ENCODE results near the gene PSMA3. TPM values are rescaled to one million over a fixed set of nuclear protein-coding genes. Genes with fewer than 3 reads are reported as not detected.

Gene PSMA3

DNA sequence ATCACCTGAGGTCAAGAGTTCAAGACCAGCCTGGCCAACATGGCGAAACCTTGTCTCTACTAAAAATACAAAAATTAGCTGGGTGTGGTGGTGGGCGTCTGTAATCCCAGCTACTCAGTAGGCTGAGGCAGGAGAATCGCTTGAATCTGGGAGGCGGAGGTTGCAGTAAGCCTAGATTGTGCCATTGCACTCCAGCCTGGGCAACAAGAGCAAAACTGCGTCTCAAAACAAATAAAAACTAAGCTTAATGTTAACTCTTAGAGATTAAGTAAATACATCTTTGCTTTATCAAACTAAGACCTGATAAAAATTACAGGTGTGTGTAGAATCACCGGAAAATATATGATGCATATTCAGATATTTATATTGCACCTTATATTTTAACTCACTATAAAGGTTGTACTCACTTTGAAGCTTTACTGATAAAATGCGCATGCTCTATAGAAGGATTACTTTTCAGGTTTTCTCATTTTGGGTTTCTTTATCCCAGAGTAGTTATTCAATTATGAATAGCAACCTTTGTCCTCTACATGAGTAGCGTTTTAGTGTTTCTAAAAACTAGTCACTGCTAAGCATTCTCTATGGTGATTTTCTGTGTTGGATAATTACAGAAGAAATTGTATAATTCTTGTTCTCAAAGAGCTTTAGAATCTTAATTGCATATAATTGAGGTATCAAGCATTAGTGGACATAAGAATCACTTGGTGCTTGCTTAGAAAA, 63.1 kb downstream of the PSMA3 start:
- Histone ChIP-seq H3K4me1 (ENCODE audit: control insufficient read depth, insufficient read depth, low read length) (no peaks in the 10 kb centered on the region), H3K27me3 (ENCODE audit: control insufficient read depth, insufficient read depth, low read length) (no peaks in the 10 kb centered on the region), H3K9me3 (replicated peaks; ENCODE audit: low read length) (no peaks in the 10 kb centered on the region), H3K4me3 (ENCODE audit: low read length) (no peak overlapping the region), H3K36me3 (ENCODE audit: insufficient read depth, low read length) (peaks cover 22% of the 10 kb centered on the region), H3K9ac (ENCODE audit: low read depth, low read length) (no peak overlapping the region), H3K4me2 (ENCODE audit: low read length) (no peak overlapping the region)

DNA sequence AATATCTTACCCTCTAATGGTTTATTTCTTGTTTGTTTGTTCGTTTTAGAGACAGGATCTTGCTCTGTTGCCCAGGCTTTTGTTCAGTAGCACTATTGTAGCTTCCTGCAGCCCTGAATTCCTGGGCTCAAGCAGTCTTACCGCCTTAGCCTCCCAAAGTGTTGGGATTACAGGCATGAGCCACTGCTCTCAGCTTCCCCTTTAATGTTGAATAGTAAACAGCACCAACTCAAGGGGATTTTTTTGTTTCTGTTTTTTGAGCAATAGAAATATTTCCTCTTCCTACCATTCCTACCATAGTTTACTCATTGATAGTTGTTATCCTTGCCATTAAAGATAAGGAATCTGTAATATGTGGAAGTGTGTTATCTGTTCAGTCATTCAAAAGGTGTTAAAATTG, 64.4 kb downstream of the PSMA3 start:
- H3K4me2 ChIP-seq (ENCODE audit: low read length): no peak overlapping the region
- no peaks in the 10 kb centered on the region for H3K4me1 ChIP-seq (ENCODE audit: control insufficient read depth, insufficient read depth, low read length)
- H3K9me3 ChIP-seq (replicated peaks; ENCODE audit: low read length): no peaks in the 10 kb centered on the region
- H3K9ac ChIP-seq (ENCODE audit: low read depth, low read length): no peak overlapping the region
- H3K4me3 ChIP-seq (ENCODE audit: low read length): no peak overlapping the region
- H3K36me3 ChIP-seq (ENCODE audit: insufficient read depth, low read length): peaks cover 18% of the 10 kb centered on the region
- no peaks in the 10 kb centered on the region for H3K27me3 ChIP-seq (ENCODE audit: control insufficient read depth, insufficient read depth, low read length)

DNA sequence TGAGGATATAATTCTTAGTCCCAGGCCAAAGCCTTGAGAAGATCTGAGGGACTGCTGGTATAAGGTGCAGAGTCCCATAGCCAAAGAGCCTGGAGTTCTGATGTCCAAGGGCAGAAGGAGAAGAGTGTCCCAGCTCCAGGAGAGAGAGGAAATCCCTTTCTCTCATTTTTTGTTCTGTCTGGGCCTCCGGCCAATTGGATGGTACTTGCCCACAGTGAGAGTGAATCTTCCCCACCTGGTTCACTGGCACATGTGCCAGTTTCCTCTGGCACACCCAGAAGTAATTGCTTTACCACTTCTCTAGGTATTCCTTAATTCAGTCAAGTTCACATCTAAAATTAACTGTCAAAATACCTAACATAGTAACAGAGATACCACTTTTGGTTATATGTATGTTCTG, 69.1 kb downstream of the PSMA3 start:
- H3K9me3 ChIP-seq (replicated peaks; ENCODE audit: low read length): no peaks in the 10 kb centered on the region
- H3K36me3 ChIP-seq (ENCODE audit: insufficient read depth, low read length): peaks cover 5% of the 10 kb centered on the region
- no peak overlapping the region for H3K4me2 ChIP-seq (ENCODE audit: low read length)
- H3K4me1 ChIP-seq (ENCODE audit: control insufficient read depth, insufficient read depth, low read length): no peaks in the 10 kb centered on the region
- no peak overlapping the region for H3K4me3 ChIP-seq (ENCODE audit: low read length)
- no peaks in the 10 kb centered on the region for H3K27me3 ChIP-seq (ENCODE audit: control insufficient read depth, insufficient read depth, low read length)
- H3K9ac ChIP-seq (ENCODE audit: low read depth, low read length): no peak overlapping the region

DNA sequence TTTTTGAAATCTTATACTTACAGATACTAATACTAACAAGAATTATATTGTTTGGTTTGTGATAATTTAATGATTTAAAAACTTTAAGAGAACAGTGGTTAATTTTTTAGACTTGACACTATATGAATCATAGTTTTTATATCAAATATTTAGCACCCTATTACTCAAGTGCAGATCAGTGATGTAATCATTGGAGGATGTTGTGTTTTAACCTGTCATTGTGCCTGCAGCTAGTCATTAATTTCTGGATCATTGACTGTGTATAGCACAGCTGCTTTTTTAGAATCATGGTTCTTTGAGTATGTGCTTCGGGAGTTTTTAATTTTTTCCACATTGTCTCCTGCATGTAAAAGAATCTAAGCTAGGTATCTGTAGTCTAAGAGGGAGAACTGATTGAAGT, 71.0 kb downstream of the PSMA3 start:
- Histone ChIP-seq H3K4me2 (ENCODE audit: low read length) (no peak overlapping the region), H3K36me3 (ENCODE audit: insufficient read depth, low read length) (peaks cover 7% of the 10 kb centered on the region), H3K9ac (ENCODE audit: low read depth, low read length) (no peak overlapping the region), H3K4me3 (ENCODE audit: low read length) (no peak overlapping the region), H3K27me3 (ENCODE audit: control insufficient read depth, insufficient read depth, low read length) (no peaks in the 10 kb centered on the region), H3K4me1 (ENCODE audit: control insufficient read depth, insufficient read depth, low read length) (no peaks in the 10 kb centered on the region), H3K9me3 (replicated peaks; ENCODE audit: low read length) (no peaks in the 10 kb centered on the region)

Small RNA genes lying within 50 kb of the gene (small RNA-seq; reads per million reads assigned to genes)
- not detected for gene RNU6-341P
